ENCODE results near the gene BTNL3.

The BTNL3 gene

DNA sequence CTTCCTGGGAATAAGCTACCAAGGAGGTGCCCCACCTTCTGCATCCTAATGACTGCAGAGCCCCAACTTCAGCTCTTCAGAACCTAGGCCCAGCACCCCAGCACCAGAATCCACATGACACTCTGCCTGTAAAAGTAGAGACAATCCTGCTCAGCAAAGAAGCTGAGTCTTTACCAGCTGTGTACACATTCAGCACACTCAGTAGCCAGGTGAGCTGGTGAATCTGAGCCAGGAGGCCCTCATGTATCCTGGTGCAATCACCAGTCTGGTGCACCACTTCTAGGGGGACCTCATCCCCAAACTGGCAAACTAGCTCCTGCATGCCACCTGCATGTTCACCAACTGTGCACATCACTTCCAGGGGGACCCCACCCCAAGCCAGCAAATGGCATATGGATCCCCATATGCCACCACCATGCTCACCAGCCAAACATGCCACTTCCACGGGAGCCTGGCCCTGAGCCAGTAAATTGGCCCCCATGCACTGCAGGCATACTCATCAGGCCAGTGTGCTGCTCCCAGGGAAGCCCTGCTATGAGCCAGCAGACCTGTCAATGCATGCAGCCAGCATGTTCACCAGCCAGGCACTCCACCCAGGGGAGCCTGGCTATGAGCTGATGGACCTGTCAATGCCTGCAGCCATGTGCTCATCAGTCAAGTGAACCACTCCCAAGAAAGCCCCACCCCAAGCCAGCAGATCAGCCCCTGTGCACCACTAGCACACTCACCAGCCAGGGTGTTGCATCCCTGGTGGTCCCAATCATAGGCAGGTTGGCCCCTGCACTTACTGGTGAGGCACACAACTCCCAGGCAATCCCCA is 35.8 kb downstream of the BTNL3 start:
- TF ChIP-seq CTCF (IDR thresholded peaks at IDR 0.05; ENCODE audit: low read depth, low read length): no peak
- H3K4me3 ChIP-seq (ENCODE audit: low read depth, low read length): no peak overlapping the region

DNA sequence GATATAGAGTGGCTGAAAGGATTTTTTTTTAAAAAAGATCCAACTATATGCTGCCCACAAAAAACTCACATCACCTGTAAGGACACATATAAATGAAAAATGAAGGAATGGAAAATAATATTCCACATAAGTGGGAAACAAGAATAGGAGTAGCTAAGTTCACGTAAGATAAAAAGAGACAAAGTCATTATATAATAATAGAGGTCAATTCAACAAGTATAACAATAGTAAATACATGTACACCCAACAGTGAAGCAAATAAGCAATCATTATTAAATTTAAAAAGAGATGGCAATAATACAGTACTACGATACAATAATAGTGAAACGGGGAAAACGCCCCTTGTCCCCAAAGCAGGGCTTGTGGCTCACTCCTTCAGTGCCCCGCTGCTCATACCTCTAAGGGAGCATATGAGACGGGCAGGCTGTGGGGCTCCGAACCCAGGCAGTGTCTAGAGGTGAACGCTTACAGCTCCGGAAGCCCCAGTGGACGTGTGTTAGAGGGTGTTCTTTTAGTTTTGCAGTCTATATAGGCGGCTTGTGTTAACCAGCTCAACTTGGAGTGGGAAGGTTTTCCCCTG is 38.9 kb downstream of the BTNL3 start:
- H3K4me3 ChIP-seq (ENCODE audit: low read depth, low read length): no peak overlapping the region
- TF ChIP-seq CTCF (IDR thresholded peaks at IDR 0.05; ENCODE audit: low read depth, low read length): no peak

DNA sequence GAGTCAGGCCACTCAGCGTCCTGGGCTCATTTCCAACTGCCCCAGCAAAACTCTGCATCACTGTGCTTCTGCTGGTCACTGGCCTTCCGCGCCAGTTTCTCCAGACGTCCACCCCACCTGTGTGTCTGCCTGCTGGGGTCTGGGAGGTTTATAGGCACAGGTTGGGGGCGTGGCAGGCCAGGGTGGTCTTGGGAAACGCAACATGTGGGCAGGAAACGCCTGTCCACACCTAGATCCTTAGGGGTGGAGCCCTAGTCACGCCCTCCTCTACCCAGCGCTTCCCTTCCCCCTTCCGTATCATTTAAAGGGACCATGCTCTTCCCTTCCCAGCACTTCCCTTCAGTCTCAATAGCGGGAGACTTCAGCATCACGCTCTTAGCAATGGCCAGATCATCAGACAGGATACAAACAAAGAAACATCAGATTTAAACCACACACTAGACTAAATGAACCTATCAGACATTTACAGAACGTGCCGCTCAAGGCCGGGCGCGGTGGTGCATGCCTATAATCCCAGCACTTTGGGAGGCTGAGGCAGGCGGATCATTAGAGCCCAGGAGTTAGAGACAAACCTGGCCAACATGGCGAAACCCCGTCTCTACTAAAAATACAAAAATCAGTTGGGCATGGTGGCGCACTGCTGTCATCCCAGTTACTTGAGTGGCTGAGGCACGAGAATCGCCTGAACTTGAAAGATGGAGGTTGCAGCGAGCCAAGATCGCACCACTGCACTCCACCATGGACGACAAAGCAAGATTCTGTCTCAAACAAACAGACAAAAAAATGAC is 39.6 kb downstream of the BTNL3 start:
- no peak overlapping the region for H3K4me3 ChIP-seq (ENCODE audit: low read depth, low read length)
- TF ChIP-seq CTCF (IDR thresholded peaks at IDR 0.05; ENCODE audit: low read depth, low read length): no peak

GRCh38 chr5:181031716-181032115 is 43.1 kb downstream of the BTNL3 start:
- no peak overlapping the region for H3K4me3 ChIP-seq (ENCODE audit: low read depth, low read length)
- TF ChIP-seq CTCF (IDR thresholded peaks at IDR 0.05; ENCODE audit: low read depth, low read length): no peak

GRCh38 chr5:181035991-181036815 is 47.6 kb downstream of the BTNL3 start:
- no peak overlapping the region for H3K4me3 ChIP-seq (ENCODE audit: low read depth, low read length)
- no peak for TF ChIP-seq CTCF (IDR thresholded peaks at IDR 0.05; ENCODE audit: low read depth, low read length)

DNA sequence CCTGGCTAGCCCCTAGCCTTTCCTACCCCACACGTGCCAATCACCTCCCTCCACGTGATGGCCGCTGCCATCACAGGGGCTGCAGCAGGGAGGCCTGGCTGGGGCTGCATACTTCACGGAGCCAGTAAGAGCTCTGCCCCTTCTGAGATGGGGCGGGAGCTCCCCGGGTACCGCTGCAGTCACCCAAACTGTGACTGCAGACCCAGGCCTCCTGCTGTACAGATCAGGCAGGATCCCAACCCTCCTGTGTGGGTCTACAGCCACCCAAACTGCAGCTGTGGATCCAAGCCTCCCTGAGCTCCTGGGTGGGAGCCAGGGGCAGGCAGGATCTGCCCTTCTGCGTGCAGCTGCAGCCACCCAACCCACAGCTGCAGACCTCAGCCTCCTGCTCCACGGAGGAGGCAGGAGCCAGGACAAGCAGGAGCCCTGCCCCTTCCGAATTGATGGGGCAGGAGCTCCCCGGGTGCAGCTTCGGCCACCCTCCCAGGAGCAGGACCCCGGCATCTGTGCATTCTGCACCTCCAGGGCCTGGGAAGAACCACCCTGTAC is 48.2 kb downstream of the BTNL3 start:
- no peak overlapping the region for H3K4me3 ChIP-seq (ENCODE audit: low read depth, low read length)
- no peak for TF ChIP-seq CTCF (IDR thresholded peaks at IDR 0.05; ENCODE audit: low read depth, low read length)

All from WI38 (cell line).